Esophagus mucosa (tissue), 1 donor: ENCODE results near the gene OR51I1. TPM values are rescaled to one million over a fixed set of nuclear protein-coding genes. Genes with fewer than 3 reads are reported as not detected.

ENCODE experiments used
- total RNA-seq: library from RNA; stranded (reverse); gene quantifications from one replicate; pipeline ENCODE4 v1.2.4, GENCODE V29; 2023
- donor health status: DM: yes; HTN: yes; CAD: no.

The OR51I1 gene
- total RNA-seq, 1 donor from 2014 or later = not detected

Other genes with a start within 250 kb of the OR51I1 start
- gene OR51V1, start 240.8 kb downstream of the OR51I1 start, total RNA-seq = not detected
- gene HBB, start 214.4 kb downstream of the OR51I1 start, total RNA-seq = 20.2 TPM
- gene HBD, start 207.0 kb downstream of the OR51I1 start, total RNA-seq = not detected
- gene HBG1, start 191.7 kb downstream of the OR51I1 start, total RNA-seq = not detected
- not detected for gene HBG2, start 186.7 kb downstream of the OR51I1 start, total RNA-seq
- not detected for gene HBE1, start 171.6 kb downstream of the OR51I1 start, total RNA-seq
- not detected for gene OR51B4, start 139.6 kb downstream of the OR51I1 start, total RNA-seq
- gene OR51B2, start 117.2 kb downstream of the OR51I1 start, total RNA-seq = not detected
- gene OR51B5, start 98.0 kb downstream of the OR51I1 start, total RNA-seq = not detected
- gene OR51B6, start 90.0 kb downstream of the OR51I1 start, total RNA-seq = not detected
- not detected for gene OR51M1, start 57.7 kb downstream of the OR51I1 start, total RNA-seq
- not detected for gene OR51Q1, start 19.4 kb downstream of the OR51I1 start, total RNA-seq
- gene OR51I2, start 7.8 kb upstream of the OR51I1 start, total RNA-seq = not detected
- not detected for gene OR52D1, start 47.2 kb upstream of the OR51I1 start, total RNA-seq
- not detected for gene UBQLN3, start 68.4 kb upstream of the OR51I1 start, total RNA-seq
- gene UBQLNL, start 75.2 kb upstream of the OR51I1 start, total RNA-seq = 0.08 TPM
- gene OR52H1, start 107.0 kb upstream of the OR51I1 start, total RNA-seq = not detected
- gene OR52B6, start 139.4 kb upstream of the OR51I1 start, total RNA-seq = not detected
- 7.7 TPM for gene TRIM6, start 155.1 kb upstream of the OR51I1 start, total RNA-seq
- gene TRIM34, start 183.5 kb upstream of the OR51I1 start, total RNA-seq = 4.0 TPM
- gene TRIM5, start 243.6 kb upstream of the OR51I1 start, total RNA-seq = 8.8 TPM
- 21.7 TPM for gene TRIM22, start 248.3 kb upstream of the OR51I1 start, total RNA-seq